ENCODE results near the gene LHFPL4.
"Not testable (repeated sequence)": the region's sequence is repeated elsewhere in the genome, so short reads cannot be mapped to it uniquely, and the experiment has no call there.

Gene LHFPL4

DNA sequence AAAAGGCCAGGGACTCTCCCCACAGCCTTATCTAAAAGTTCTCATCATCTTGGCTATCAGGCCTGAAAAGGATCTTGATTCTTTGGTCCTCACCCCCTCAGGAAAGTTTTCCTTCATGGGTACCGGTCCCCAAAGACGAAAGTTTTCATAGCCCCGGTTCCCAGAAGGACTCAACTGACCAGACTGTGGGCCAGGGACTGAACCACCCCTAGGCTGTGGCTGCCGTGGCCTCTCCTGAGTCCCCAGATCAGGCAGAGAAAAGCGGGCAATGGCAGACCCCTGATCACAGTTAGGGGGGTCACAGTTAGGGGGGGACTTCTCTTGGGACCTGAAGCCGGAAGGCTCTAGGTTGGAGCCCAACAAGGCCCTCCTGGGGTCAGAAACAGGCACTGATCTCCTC, 54.8 kb downstream of the LHFPL4 start:
- TF ChIP-seq, protein P1, sequence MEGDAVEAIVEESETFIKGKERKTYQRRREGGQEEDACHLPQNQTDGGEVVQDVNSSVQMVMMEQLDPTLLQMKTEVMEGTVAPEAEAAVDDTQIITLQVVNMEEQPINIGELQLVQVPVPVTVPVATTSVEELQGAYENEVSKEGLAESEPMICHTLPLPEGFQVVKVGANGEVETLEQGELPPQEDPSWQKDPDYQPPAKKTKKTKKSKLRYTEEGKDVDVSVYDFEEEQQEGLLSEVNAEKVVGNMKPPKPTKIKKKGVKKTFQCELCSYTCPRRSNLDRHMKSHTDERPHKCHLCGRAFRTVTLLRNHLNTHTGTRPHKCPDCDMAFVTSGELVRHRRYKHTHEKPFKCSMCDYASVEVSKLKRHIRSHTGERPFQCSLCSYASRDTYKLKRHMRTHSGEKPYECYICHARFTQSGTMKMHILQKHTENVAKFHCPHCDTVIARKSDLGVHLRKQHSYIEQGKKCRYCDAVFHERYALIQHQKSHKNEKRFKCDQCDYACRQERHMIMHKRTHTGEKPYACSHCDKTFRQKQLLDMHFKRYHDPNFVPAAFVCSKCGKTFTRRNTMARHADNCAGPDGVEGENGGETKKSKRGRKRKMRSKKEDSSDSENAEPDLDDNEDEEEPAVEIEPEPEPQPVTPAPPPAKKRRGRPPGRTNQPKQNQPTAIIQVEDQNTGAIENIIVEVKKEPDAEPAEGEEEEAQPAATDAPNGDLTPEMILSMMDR (IDR thresholded peaks at IDR 0.05; ENCODE audit: low read depth, low read length): no peak

DNA sequence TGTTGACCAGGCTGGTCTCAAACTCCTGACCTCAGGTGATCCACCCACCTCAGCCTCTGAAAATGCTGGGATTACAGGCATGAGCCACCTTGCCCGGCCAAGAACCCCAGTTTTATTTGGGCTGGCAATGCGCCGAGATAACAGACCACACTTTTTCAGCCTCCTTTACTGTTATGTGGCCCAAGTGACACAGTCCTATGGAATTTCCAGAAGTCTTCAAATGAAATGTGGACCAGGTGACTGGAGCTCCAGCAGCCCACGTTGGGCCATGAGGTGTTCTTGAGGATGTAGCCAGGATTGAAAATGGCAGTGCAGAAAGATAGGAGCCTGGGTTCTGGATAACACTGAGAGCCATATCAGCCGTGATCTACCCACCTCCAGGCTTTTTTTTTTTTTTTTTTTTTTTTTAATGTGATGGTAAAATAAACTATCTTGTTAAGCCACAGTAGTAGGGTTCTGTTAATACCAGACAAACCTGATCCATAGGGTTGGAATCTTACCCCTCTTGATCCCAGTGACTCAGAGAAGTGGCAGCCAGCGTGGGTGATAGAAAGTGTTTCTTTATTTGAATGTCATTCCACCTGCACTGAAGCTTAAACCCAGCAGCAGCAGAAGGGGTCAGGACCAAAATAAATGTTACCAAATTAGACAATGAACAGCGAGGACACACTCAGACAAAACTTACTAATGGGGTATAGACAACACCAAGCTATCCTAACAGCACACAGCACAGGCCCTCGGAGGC, 55.6 kb downstream of the LHFPL4 start:
- no peak for DNase-seq (ENCODE audit: low read depth, low spot score)
- TF ChIP-seq, protein P1 (IDR thresholded peaks at IDR 0.05; ENCODE audit: low read depth, low read length): no peak
- in situ Hi-C loops (cut with HindIII; ENCODE audit: low sequenced_read_pairs): no loop called here
- H3K4me3 ChIP-seq (ENCODE audit: low read depth, low read length): no peak overlapping the region

More for the DNA sequence above, 54.8 kb downstream of the LHFPL4 start:
- in situ Hi-C loops (cut with HindIII; ENCODE audit: low sequenced_read_pairs): no loop called here
- H3K4me3 ChIP-seq (ENCODE audit: low read depth, low read length): no peak overlapping the region
- DNase-seq (ENCODE audit: low read depth, low spot score): no peak

DNA sequence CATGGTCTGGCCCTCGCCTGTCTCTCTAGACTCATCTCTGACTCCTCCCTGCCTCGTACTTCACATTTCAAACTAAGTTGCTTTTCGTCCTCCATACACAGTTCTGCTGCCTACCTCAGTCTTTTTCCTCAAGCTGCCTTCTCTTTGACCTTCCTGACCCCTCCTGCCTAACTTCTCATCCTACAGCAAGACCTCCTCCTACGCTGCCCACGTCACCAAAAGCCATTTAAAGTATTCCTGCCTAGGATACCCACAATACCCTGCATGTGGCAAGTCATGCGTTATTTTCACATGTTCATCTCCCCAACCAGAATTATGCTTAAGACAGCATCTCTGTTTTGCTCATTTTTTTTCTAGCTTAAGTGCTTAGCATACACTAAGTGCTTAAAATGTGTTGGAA, 56.7 kb downstream of the LHFPL4 start:
- in situ Hi-C loops (cut with HindIII; ENCODE audit: low sequenced_read_pairs): no loop called here
- H3K4me3 ChIP-seq (ENCODE audit: low read depth, low read length): no peak overlapping the region
- no peak for DNase-seq (ENCODE audit: low read depth, low spot score)
- TF ChIP-seq, protein P1 (IDR thresholded peaks at IDR 0.05; ENCODE audit: low read depth, low read length): no peak

DNA sequence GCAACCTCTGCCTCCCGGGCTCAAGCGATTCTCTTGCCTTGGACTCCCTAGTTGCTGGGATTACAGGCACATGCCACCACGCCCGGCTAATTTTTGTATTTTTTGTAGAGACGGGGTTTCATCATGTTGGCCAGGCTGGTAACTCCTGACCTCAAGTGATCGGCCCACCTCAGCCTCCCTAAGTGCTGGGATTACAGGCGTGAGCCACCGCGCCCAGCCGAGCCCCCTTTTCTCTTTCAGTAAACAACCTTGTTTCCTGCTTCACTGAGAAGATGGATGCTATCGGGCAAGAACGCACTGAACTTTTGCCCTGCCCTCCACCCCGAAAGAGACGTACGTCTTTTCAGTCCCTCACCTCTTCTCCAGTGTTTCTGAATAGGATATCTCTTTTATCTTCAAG, 59.6 kb downstream of the LHFPL4 start:
- in situ Hi-C loops (cut with HindIII; ENCODE audit: low sequenced_read_pairs); DNase-seq (ENCODE audit: low read depth, low spot score); H3K4me3 ChIP-seq (ENCODE audit: low read depth, low read length): not testable (repeated sequence)

DNA sequence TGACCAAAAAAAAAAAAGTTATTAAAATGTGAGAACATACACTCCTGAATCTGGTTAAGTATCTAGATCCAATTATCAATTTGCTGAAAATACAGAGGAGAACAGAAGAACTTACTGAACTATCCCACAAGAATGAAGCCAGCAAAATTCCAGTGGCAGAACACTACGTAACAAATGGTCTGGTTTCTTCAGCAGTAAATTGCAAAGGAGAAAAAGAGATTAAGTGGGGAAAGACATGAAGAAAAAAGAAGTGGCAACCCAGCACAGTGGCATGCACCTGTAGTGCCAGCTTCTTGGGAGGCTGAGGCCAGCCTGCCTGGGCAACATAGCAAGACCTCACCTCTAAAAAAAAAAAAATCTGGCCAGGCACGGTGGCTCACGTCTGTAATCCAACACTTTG, 62.1 kb downstream of the LHFPL4 start:
- H3K4me3 ChIP-seq (ENCODE audit: low read depth, low read length): no peak overlapping the region
- no peak for DNase-seq (ENCODE audit: low read depth, low spot score)
- TF ChIP-seq, protein P1 (IDR thresholded peaks at IDR 0.05; ENCODE audit: low read depth, low read length): no peak
- in situ Hi-C loops (cut with HindIII; ENCODE audit: low sequenced_read_pairs): no loop called here

DNA sequence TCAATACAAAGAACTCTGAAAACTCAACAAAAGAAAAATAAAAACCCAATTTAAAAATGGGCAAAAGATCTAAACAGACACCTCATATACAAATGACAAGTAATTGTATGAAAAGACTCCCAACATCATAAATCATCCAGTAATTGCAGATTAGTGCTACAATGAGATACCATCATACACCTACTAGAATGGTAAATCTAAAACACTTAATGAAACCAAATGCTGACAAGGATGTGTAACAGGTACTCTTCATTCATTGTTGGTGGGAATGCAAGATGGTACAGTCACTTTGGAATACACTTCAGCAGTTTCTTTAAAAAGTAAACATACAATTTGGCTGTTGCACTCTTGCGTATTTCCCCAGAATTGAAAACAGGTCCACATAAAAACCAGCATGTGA, 68.4 kb downstream of the LHFPL4 start:
- H3K4me3 ChIP-seq (ENCODE audit: low read depth, low read length): no peak overlapping the region
- in situ Hi-C loops (cut with HindIII; ENCODE audit: low sequenced_read_pairs): no loop called here
- TF ChIP-seq, protein P1 (IDR thresholded peaks at IDR 0.05; ENCODE audit: low read depth, low read length): no peak
- no peak for DNase-seq (ENCODE audit: low read depth, low spot score)

DNA sequence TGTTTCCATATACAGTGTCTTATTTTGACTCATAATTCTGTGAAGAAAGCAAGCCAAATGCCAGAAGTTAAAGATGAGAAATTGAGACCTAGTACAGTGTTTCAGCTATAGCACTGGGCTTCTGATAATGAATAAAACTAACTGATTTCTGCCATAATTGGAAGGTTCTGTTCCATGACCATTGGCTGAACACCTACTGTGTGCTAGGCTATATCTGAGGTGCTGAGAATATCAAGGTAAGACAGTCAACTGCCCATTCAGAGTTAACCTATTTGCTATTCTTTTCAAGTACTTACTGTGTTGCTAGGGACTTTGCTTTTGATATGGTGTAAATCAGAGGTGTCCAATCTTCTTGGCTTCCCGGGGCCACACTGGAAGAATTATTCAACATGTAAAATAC, 73.4 kb downstream of the LHFPL4 start:
- no peak for DNase-seq (ENCODE audit: low read depth, low spot score)
- H3K4me3 ChIP-seq (ENCODE audit: low read depth, low read length): no peak overlapping the region
- in situ Hi-C loops (cut with HindIII; ENCODE audit: low sequenced_read_pairs): no loop called here
- TF ChIP-seq, protein P1 (IDR thresholded peaks at IDR 0.05; ENCODE audit: low read depth, low read length): no peak

Data from astrocyte of the spinal cord (primary cell).